Thymus (tissue), 11 donors: ENCODE results near the gene RAET1E. TPM values are rescaled to one million over a fixed set of nuclear protein-coding genes. Genes with fewer than 3 reads are reported as not detected.
"Not testable (repeated sequence)": the region's sequence is repeated elsewhere in the genome, so short reads cannot be mapped to it uniquely, and the experiment has no call there.

Source experiments
- DNase-seq, 9 donors: peaks; one replicate each; pipeline ENCODE4 v3.0.0-alpha.2; 2013; ENCODE audit warnings: low spot score in 9 of 9, low read depth in 6 of 9, missing footprints in 1 of 9
- H3K27ac ChIP-seq, 2 donors: one replicate each; pipeline ENCODE4 v1.5.1; 2013; ENCODE audit warnings: control low read depth in 1 of 2, low read depth in 1 of 2, low read length in 1 of 2, mild to moderate bottlenecking in 1 of 2, moderate library complexity in 1 of 2
- H3K27me3 ChIP-seq, 2 donors: one replicate each; pipeline ENCODE4 v1.5.1; 2013; ENCODE audit warnings: low read length in 1 of 2; ENCODE audit not compliant: control insufficient read depth in 2 of 2, insufficient read depth in 1 of 2
- H3K36me3 ChIP-seq, 2 donors: one replicate each; pipeline ENCODE4 v1.5.1; 2013; ENCODE audit warnings: low read length in 1 of 2, mild to moderate bottlenecking in 1 of 2, moderate library complexity in 1 of 2; ENCODE audit not compliant: control insufficient read depth in 2 of 2, insufficient read depth in 2 of 2
- H3K4me1 ChIP-seq, 2 donors: one replicate each; pipeline ENCODE4 v1.5.1; 2013; ENCODE audit warnings: low read length in 2 of 2; ENCODE audit not compliant: control insufficient read depth in 2 of 2, insufficient read depth in 2 of 2
- H3K4me3 ChIP-seq, 2 donors: one replicate each; pipeline ENCODE4 v1.5.1; 2013; ENCODE audit warnings: low read length in 2 of 2, control low read depth in 1 of 2, mild to moderate bottlenecking in 1 of 2
- H3K9me3 ChIP-seq, 2 donors: one replicate each; pipeline ENCODE4 v1.5.1; 2013; ENCODE audit warnings: low read length in 1 of 2, mild to moderate bottlenecking in 1 of 2; ENCODE audit not compliant: control insufficient read depth in 2 of 2, insufficient read depth in 1 of 2
- WGBS: extraction: QIAGEN DNeasy Blood & Tissue Kit; methylation state at CpG from one replicate; pipeline ENCODE4 v1.1.7; 2013; 5-methylcytosine and 5-hydroxymethylcytosine counted together
- polyA plus RNA-seq: library from polyadenylated mRNA; stranded (reverse); fragments of 200-250 nt; gene quantifications from one replicate; pipeline ENCODE4 v1.2.3, GENCODE V29; 2013
- total RNA-seq: library from RNA; stranded (reverse); fragments of 120-200 nt; gene quantifications from one replicate; pipeline ENCODE4 v1.2.4, GENCODE V29; 2013
- donor health status: healthy.

Gene RAET1E
- total and polyA plus RNA-seq, 2 donors: 0.05 to 0.59 TPM

GRCh38 chr6:149899926-149900619, 2.2 kb upstream of the RAET1E start:
- H3K9me3 ChIP-seq: no peaks in the 10 kb centered on the region
- H3K27ac ChIP-seq: no peak overlapping the region
- no peaks in the 10 kb centered on the region for H3K36me3 ChIP-seq
- no peaks in the 10 kb centered on the region for H3K4me1 ChIP-seq
- H3K4me3 ChIP-seq: no peak overlapping the region
- WGBS: 93% methylated on average over 7 of the region's 7 CpGs
- peaks cover 0 to 9% of the 10 kb centered on the region in 2 donors for H3K27me3 ChIP-seq
- DNase-seq: no peak

- no peaks in the 10 kb centered on the region for H3K9me3 ChIP-seq
- WGBS: 98% methylated on average over 6 of the region's 6 CpGs
- no peak overlapping the region for H3K4me3 ChIP-seq
- H3K27ac ChIP-seq: no peak overlapping the region
- peaks cover 0 to 9% of the 10 kb centered on the region in 2 donors for H3K27me3 ChIP-seq
- DNase-seq: no peak
- H3K36me3 ChIP-seq: no peaks in the 10 kb centered on the region
- no peaks in the 10 kb centered on the region for H3K4me1 ChIP-seq
Measured at GRCh38 chr6:149899486-149899885, 1.6 kb upstream of the RAET1E start.

GRCh38 chr6:149898966-149899365, 1.1 kb upstream of the RAET1E start:
- Histone ChIP-seq H3K9me3 (no peaks in the 10 kb centered on the region), H3K4me3 (no peak overlapping the region), H3K4me1 (no peaks in the 10 kb centered on the region), H3K27ac (no peak overlapping the region), H3K27me3 (peaks cover 0 to 9% of the 10 kb centered on the region in 2 donors), H3K36me3 (no peaks in the 10 kb centered on the region)
- DNase-seq: no peak
- 98% methylated on average over 9 of the region's 9 CpGs for WGBS

- Histone ChIP-seq H3K4me3 (no peak overlapping the region), H3K27ac (no peak overlapping the region), H3K27me3 (peaks cover 0 to 3% of the 10 kb centered on the region in 2 donors), H3K9me3 (no peaks in the 10 kb centered on the region), H3K36me3 (no peaks in the 10 kb centered on the region), H3K4me1 (no peaks in the 10 kb centered on the region)
- 95% methylated on average over 13 of the region's 13 CpGs for WGBS
- no peak for DNase-seq
Measured at GRCh38 chr6:149897015-149897697, 757 bp downstream of the RAET1E start.

GRCh38 chr6:149896491-149896890, 1.4 kb downstream of the RAET1E start:
- 95% methylated on average over 3 of the region's 3 CpGs for WGBS

GRCh38 chr6:149895833-149896271, 2.1 kb downstream of the RAET1E start:
- Histone ChIP-seq H3K36me3 (no peaks in the 10 kb centered on the region), H3K9me3 (no peaks in the 10 kb centered on the region), H3K27ac (no peak overlapping the region), H3K4me3 (no peak overlapping the region), H3K27me3 (peaks cover 0 to 3% of the 10 kb centered on the region in 2 donors), H3K4me1 (no peaks in the 10 kb centered on the region)
- no peak for DNase-seq
- 54% methylated on average over 5 of the region's 5 CpGs for WGBS

More at GRCh38 chr6:149896491-149896890, 1.4 kb downstream of the RAET1E start:
- Histone ChIP-seq H3K4me1 (no peaks in the 10 kb centered on the region), H3K36me3 (no peaks in the 10 kb centered on the region), H3K27me3 (peaks cover 0 to 3% of the 10 kb centered on the region in 2 donors), H3K27ac (no peak overlapping the region), H3K9me3 (no peaks in the 10 kb centered on the region), H3K4me3 (no peak overlapping the region)
- DNase-seq: no peak

- peaks cover 0 to 5% of the 10 kb centered on the region in 2 donors for H3K27me3 ChIP-seq
- no peak overlapping the region for H3K4me3 ChIP-seq
- no peaks in the 10 kb centered on the region for H3K36me3 ChIP-seq
- H3K4me1 ChIP-seq: no peaks in the 10 kb centered on the region
- WGBS: 84% methylated on average over 7 of the region's 7 CpGs
- no peak for DNase-seq
- no peaks in the 10 kb centered on the region for H3K9me3 ChIP-seq
- no peak overlapping the region for H3K27ac ChIP-seq
Measured at GRCh38 chr6:149895048-149895590, 2.8 kb downstream of the RAET1E start.

GRCh38 chr6:149891864-149892263, 6.0 kb downstream of the RAET1E start:
- 97% methylated on average over 6 of the region's 6 CpGs for WGBS
- not testable (repeated sequence) for DNase-seq

GRCh38 chr6:149891259-149891658, 6.7 kb downstream of the RAET1E start:
- no peak overlapping the region for H3K27ac ChIP-seq
- peaks cover 0 to 5% of the 10 kb centered on the region in 2 donors for H3K27me3 ChIP-seq
- no peak for DNase-seq
- no peak overlapping the region for H3K4me3 ChIP-seq
- no peaks in the 10 kb centered on the region for H3K9me3 ChIP-seq
- H3K36me3 ChIP-seq: no peaks in the 10 kb centered on the region
- WGBS: 94% methylated on average over 3 of the region's 3 CpGs
- no peaks in the 10 kb centered on the region for H3K4me1 ChIP-seq

More at GRCh38 chr6:149891864-149892263, 6.0 kb downstream of the RAET1E start:
- not testable (repeated sequence) for H3K4me3 ChIP-seq, H3K27me3 ChIP-seq, H3K36me3 ChIP-seq, H3K9me3 ChIP-seq, H3K4me1 ChIP-seq, H3K27ac ChIP-seq
